CD4-positive, alpha-beta memory T cell (primary cell): ENCODE measurements around the gene HACD2. TPM values are rescaled to one million over a fixed set of nuclear protein-coding genes. Genes with fewer than 3 reads are reported as not detected.

Source experiments
- CTCF ChIA-PET: fragments of 350-600 bp; sonication (Branson Sonifier 250); formaldehyde crosslinking; loops from one replicate; lab custom pipeline; 2021; ENCODE audit warnings: inconsistent platforms; ENCODE audit not compliant: partially characterized antibody; lab: Charles Lee
- POLR2A ChIA-PET: fragments of 350-600 bp; sonication (Branson Sonifier 250); formaldehyde crosslinking; loops from one replicate; lab custom pipeline; 2021; ENCODE audit not compliant: partially characterized antibody; lab: Charles Lee
- DNase-seq, 5 donors: peaks; one replicate each; pipeline versions ENCODE4 v3.0.0 to v3.0.0-alpha.2; 2020 to 2022; ENCODE audit warnings: mixed read lengths in 1 of 5
- H3K27ac ChIP-seq: one replicate; pipeline ENCODE4 v1.7.0; 2013; ENCODE audit warnings: low read depth, low read length
- H3K27me3 ChIP-seq: 2 replicates; pipeline ENCODE4 v1.7.0; 2013; ENCODE audit warnings: mild to moderate bottlenecking, low read length, moderate library complexity; ENCODE audit not compliant: insufficient read depth
- H3K36me3 ChIP-seq: 2 replicates; pipeline ENCODE4 v1.7.0; 2013; ENCODE audit warnings: mild to moderate bottlenecking, low read length, moderate library complexity; ENCODE audit not compliant: insufficient read depth
- H3K4me1 ChIP-seq: 2 replicates; pipeline ENCODE4 v1.7.0; 2013; ENCODE audit warnings: mild to moderate bottlenecking, low read length, moderate library complexity; ENCODE audit not compliant: insufficient read depth
- H3K4me3 ChIP-seq, 2 donors: one replicate each; pipeline ENCODE4 v1.7.0; 2013; ENCODE audit warnings: low read length in 2 of 2, mild to moderate bottlenecking in 1 of 2
- H3K9me3 ChIP-seq, 2 donors: one replicate each; pipeline ENCODE4 v1.7.0; 2013; ENCODE audit warnings: low read length in 2 of 2, control low read depth in 1 of 2; ENCODE audit not compliant: control insufficient read depth in 1 of 2
- H3K27ac Mint-ChIP-seq, 7 donors: one replicate each; pipeline ENCODE4 v1.8.0; 2020 to 2021; ENCODE audit warnings: mixed read lengths in 7 of 7, mild to moderate bottlenecking in 6 of 7, inconsistent platforms in 3 of 7, moderate library complexity in 3 of 7
- H3K27me3 Mint-ChIP-seq, 2 donors: one replicate each; pipeline ENCODE4 v1.8.0; 2020 to 2021; ENCODE audit warnings: mixed read lengths in 2 of 2
- H3K36me3 Mint-ChIP-seq, 2 donors: one replicate each; pipeline ENCODE4 v1.8.0; 2020 to 2021; ENCODE audit warnings: mixed read lengths in 2 of 2, inconsistent platforms in 1 of 2, mild to moderate bottlenecking in 1 of 2
- H3K4me1 Mint-ChIP-seq, 4 donors: one replicate each; pipeline ENCODE4 v1.8.0; 2020 to 2021; ENCODE audit warnings: mixed read lengths in 4 of 4, mild to moderate bottlenecking in 1 of 4
- H3K4me3 Mint-ChIP-seq, 8 donors: one replicate each; pipeline ENCODE4 v1.8.0; 2020 to 2021; ENCODE audit warnings: mixed read lengths in 8 of 8, mild to moderate bottlenecking in 7 of 8, moderate library complexity in 6 of 8, inconsistent platforms in 3 of 8
- H3K9me3 Mint-ChIP-seq, 8 donors: one replicate each; pipeline ENCODE4 v1.8.0; 2020 to 2021; ENCODE audit warnings: mixed read lengths in 8 of 8, mild to moderate bottlenecking in 5 of 8, inconsistent platforms in 3 of 8, moderate library complexity in 1 of 8
- intact Hi-C: fragments of 100-400 bp; cut with micrococcal nuclease; formaldehyde crosslinking; loops from one replicate; pipeline ENCODE4 v1.15.1; 2023
- polyA plus RNA-seq, 2 donors: library from polyadenylated mRNA; unstranded; fragments of 300-500 nt; fragmentation: Illumina TruSeq; gene quantifications; one replicate each; pipeline ENCODE4 v1.2.3, GENCODE V29; 2021
- total RNA-seq, 2 experiments: library from RNA; stranded (reverse); gene quantifications; one replicate each; pipeline ENCODE4 v1.2.3, GENCODE V29; 2021

The HACD2 gene
- total and polyA plus RNA-seq, 4 experiments from 2014 or later = 26.0 to 38.0 (median 28.2) TPM

DNA sequence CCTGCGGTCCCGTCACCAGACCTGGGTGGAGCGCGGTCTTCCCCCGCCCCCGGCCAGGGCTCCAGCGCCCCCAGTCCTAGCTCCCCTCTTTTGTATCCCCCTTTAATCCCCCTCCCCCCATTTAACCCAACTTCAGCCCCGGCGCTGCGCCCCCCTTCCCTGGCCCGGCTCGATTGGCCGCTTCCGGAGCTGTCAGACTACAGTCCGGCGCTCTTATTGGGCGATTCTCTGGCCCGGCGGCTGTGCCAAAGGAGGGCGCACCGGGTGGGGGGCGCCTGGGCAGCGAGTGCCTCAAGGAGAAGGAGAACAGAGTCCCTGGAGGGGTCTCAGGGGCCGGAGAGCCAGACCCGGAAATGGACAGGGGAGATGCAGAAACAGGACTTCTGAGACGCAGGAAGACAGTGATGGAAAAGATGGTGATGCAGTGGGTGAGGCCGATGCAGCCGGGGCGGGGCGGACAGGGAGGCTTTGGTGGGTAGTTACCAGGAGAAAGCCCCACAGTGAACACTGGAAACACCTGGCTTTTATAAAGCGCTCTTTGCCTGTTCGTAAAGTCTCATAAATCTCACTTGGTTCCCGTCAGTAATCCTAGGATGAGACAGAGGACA is 134.8 kb downstream of the HACD2 start:
- H3K27ac ChIP-seq = no peak overlapping the region
- Mint-ChIP-seq H3K9me3 (peaks cover 0 to 2% (median 0%) of the 10 kb centered on the region in 8 donors), H3K4me1 (peaks cover 2 to 18% (median 6%) of the 10 kb centered on the region in 4 donors), H3K27ac (no peak overlapping the region), H3K27me3 (peaks cover 27 to 38% of the 10 kb centered on the region in 2 donors), H3K36me3 (no peaks in the 10 kb centered on the region), H3K4me3 (peak overlapping the region; percentile 45 to 70 (median 67))
- peaks cover 10% of the 10 kb centered on the region for H3K27me3 ChIP-seq
- H3K4me3 ChIP-seq = no peak overlapping the region
- no peak for DNase-seq
- no peaks in the 10 kb centered on the region for H3K9me3 ChIP-seq
- CTCF ChIA-PET = no interaction called here
- H3K4me1 ChIP-seq = no peaks in the 10 kb centered on the region
- intact Hi-C loops = loop anchor here (2.0 kb wide), 1 partner anchor 109 kb away; no protein-coding TSS in a partner anchor
- no peaks in the 10 kb centered on the region for H3K36me3 ChIP-seq
- POLR2A ChIA-PET = no interaction called here

DNA sequence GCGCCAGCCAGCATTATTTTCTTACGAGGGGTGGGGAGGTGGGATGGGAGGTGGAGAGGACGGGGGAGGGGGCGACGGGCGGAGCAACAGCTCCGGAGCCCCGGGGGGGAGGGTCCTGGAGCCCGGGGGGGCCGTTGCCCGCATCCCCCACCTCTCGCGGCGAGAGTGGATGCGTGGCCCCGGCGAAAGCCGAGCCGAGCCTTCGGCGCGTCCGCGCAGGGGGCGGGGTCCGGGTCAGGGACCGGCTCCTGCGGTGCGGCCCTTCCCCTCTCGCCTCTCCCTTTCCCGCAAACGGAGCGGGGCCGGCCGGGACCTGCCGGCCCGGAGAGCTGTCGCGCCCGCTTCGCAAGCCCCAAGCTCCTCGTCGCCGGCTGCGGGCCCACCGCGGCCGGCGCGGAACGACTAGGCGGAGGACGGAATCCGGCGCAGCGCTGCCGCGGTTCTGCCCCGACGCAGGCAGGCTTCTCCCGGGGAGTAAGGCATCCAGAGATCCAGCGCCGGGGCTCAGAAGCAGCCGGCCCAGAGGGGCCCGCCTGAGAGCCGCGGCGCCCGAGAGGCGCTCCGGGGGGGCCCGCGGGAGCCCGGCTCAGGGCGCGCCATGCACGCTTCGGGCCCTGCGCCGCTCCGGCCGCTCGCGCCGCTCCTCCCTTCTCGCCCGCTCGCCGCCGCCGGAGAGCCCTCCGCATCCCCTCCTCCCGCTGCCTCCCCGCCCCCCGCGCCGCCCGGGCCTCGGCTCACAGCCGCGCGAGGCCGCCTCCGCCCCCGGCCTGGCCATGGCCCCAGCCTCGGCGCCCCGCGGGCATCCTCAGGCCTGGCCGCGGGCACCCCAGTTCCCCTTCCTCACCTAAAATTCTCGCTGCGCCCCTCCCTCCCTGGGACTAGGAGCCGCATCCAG is 135.5 kb downstream of the HACD2 start:
- ChIA-PET CTCF (interaction anchor here (1.0 to 1.8 kb wide), 8 partner anchors 40 to 114 kb away, joined by 3 to 5 read pairs (median 3); no protein-coding TSS in a partner anchor), POLR2A (no interaction called here)
- Mint-ChIP-seq H3K27me3 (peaks cover 27 to 42% of the 10 kb centered on the region in 2 donors), H3K36me3 (no peaks in the 10 kb centered on the region), H3K4me1 (peaks cover 2 to 18% (median 6%) of the 10 kb centered on the region in 4 donors), H3K9me3 (peaks cover 0 to 2% (median 0%) of the 10 kb centered on the region in 8 donors), H3K27ac (no peak overlapping the region), H3K4me3 (peak overlapping the region in 1 of 8 donors; percentile 70)
- Histone ChIP-seq H3K4me3 (peak overlapping the region in 1 of 2 donors; percentile 32), H3K36me3 (no peaks in the 10 kb centered on the region), H3K27me3 (peaks cover 10% of the 10 kb centered on the region), H3K27ac (no peak overlapping the region), H3K9me3 (no peaks in the 10 kb centered on the region), H3K4me1 (no peaks in the 10 kb centered on the region)
- intact Hi-C loops = loop anchor here (2.0 kb wide), 1 partner anchor 109 kb away; no protein-coding TSS in a partner anchor
- no peak for DNase-seq

DNA sequence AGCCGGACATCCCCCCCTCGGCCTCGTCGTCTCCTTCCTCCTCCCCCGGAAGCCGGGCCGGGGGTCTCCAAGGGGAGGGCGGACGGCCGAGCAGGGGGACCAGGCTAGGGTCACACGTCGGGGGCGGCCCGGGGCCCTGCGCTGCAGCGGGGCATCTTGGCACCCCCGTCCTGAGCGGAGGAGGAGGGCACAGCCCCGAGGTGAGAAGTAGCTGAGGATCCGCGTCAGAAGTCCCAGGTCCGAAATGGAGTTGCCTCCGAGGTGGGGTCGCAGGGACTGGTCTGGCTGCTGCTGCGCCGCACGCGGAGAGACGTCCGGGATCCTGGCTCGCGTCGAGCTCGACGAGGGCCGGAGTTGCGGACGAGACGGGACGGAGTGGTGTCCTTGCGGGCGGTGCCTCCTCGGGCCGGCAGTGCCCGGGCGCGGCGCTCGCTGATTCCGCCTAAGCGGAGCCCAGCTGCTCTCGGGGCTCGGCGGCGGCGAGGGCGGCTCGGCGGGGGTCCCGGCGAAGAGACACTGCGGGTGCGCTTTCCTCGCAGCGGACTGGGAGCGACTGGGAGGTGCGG is 136.2 kb downstream of the HACD2 start, which contains the start of gene ADCY5:
Gene ADCY5, minus strand, starts transcription at position 555 of the 566 bp plus-strand sequence. Its CDS starts 545 bp downstream, at position 10.
- Mint-ChIP-seq H3K9me3 (peaks cover 0 to 2% (median 0%) of the 10 kb centered on the region in 8 donors), H3K27me3 (peaks cover 34 to 45% of the 10 kb centered on the region in 2 donors), H3K27ac (no peak within 1 kb of the TSS), H3K4me3 (peak within 1 kb of the TSS in 4 of 8 donors; percentile 32 to 70 (median 58)), H3K36me3 (no peaks in the 10 kb centered on the region), H3K4me1 (peaks cover 2 to 18% (median 6%) of the 10 kb centered on the region in 4 donors)
- ChIA-PET POLR2A (no interaction called here), CTCF (interaction anchor here (1.0 to 1.8 kb wide), 8 partner anchors 41 to 115 kb away, joined by 3 to 5 read pairs (median 3); no protein-coding TSS in a partner anchor)
- peaks cover 10% of the 10 kb centered on the region for H3K27me3 ChIP-seq
- H3K36me3 ChIP-seq = no peaks in the 10 kb centered on the region
- intact Hi-C loops = loop anchor here (2.0 kb wide), 1 partner anchor 110 kb away; no protein-coding TSS in a partner anchor
- no peak for DNase-seq
- no peak within 1 kb of the TSS for H3K27ac ChIP-seq
- H3K4me3 ChIP-seq = peak within 1 kb of the TSS in 1 of 2 donors; percentile 32
- H3K9me3 ChIP-seq = no peaks in the 10 kb centered on the region
- H3K4me1 ChIP-seq = no peaks in the 10 kb centered on the region

DNA sequence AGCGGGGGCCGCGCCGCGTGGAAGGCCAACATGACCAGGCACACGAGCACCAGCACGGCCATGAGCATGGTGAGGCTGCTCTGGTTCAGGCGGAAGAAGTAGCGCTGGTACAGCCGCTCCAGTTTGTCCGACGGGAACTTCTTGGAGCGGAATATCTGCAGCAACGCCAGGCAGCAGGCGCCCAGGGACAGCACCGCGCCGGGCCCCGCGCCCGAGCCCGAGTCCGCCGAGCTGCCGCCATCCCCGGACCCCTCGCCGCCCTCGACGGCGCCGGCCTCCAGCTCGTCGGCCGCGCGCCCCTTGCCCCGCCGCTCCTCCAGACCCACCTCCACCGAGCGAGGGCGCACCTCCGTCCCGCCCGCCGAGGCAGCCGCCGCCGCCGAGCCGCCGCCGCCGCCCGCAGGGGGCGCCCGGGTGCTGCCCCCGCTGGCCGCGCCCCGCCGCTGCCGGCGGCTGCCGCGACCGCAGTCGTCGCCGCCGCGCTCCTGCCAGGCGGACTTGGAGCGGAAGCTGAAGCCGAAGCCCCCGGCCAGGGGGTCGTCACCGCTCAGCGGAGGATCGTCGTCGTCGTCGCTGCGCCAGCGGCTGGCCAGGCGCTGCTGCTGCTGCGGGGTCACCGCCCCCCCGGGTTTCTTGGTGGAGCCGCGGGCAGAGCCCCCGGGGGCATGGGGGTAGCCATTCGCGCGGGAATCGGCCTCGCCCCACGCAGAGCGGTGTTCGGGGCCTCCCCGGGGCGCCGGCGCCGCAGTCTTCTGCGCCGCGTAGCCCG is 136.9 kb downstream of the HACD2 start:
- intact Hi-C loops = loop anchor here (2.0 kb wide), 1 partner anchor 111 kb away; no protein-coding TSS in a partner anchor
- Mint-ChIP-seq H3K27me3 (peaks cover 32 to 44% of the 10 kb centered on the region in 2 donors), H3K36me3 (no peaks in the 10 kb centered on the region), H3K4me3 (peak overlapping the region in 1 of 8 donors; percentile 39), H3K9me3 (peaks cover 0 to 2% (median 0%) of the 10 kb centered on the region in 8 donors), H3K4me1 (peaks cover 2 to 18% (median 6%) of the 10 kb centered on the region in 4 donors), H3K27ac (no peak overlapping the region)
- Histone ChIP-seq H3K36me3 (no peaks in the 10 kb centered on the region), H3K27ac (no peak overlapping the region), H3K9me3 (no peaks in the 10 kb centered on the region), H3K4me3 (peak overlapping the region in 1 of 2 donors; percentile 32), H3K4me1 (no peaks in the 10 kb centered on the region), H3K27me3 (peaks cover 10% of the 10 kb centered on the region)
- ChIA-PET POLR2A (interaction anchor here (0.5 kb wide), 1 partner anchor 75 kb away, joined by 3 read pairs; no protein-coding TSS in a partner anchor), CTCF (interaction anchor here (1.0 to 1.8 kb wide), 8 partner anchors 41 to 116 kb away, joined by 3 to 5 read pairs (median 3); no protein-coding TSS in a partner anchor)
- DNase-seq = peak in 4 of 5 donors; percentile 27 to 44 (median 34)

DNA sequence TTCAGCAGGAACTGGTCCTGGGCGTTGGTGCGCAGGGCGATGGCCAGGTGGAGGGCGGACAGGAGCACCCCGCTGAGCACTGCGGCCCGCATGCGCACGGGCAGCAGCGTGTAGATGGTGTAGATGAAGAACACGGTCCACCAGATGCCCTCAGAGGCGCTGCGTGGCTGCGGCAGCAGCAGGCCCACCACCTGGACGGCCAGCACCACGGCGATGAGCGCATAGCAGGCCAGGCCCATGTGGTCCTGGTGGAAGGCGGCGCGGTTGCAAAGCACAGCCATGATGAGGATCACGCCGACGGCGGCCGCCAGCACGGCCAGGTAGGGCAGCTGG is 137.5 kb downstream of the HACD2 start:
- Histone ChIP-seq H3K4me3 (no peak overlapping the region), H3K36me3 (no peaks in the 10 kb centered on the region), H3K4me1 (no peaks in the 10 kb centered on the region), H3K9me3 (no peaks in the 10 kb centered on the region), H3K27me3 (peaks cover 10% of the 10 kb centered on the region), H3K27ac (no peak overlapping the region)
- no peak overlapping the region for H3K27ac Mint-ChIP-seq
- peak overlapping the region in 6 of 8 donors; percentile 26 to 80 (median 66) for H3K4me3 Mint-ChIP-seq
- ChIA-PET CTCF (no interaction called here), POLR2A (interaction anchor here (0.5 kb wide), 1 partner anchor 75 kb away, joined by 3 read pairs; no protein-coding TSS in a partner anchor)
- intact Hi-C loops = no loop called here
- peaks cover 32 to 44% of the 10 kb centered on the region in 2 donors for H3K27me3 Mint-ChIP-seq
- H3K4me1 Mint-ChIP-seq = peaks cover 2 to 18% (median 6%) of the 10 kb centered on the region in 4 donors
- no peaks in the 10 kb centered on the region for H3K36me3 Mint-ChIP-seq
- DNase-seq = no peak
- H3K9me3 Mint-ChIP-seq = peaks cover 0 to 2% (median 0%) of the 10 kb centered on the region in 8 donors

DNA sequence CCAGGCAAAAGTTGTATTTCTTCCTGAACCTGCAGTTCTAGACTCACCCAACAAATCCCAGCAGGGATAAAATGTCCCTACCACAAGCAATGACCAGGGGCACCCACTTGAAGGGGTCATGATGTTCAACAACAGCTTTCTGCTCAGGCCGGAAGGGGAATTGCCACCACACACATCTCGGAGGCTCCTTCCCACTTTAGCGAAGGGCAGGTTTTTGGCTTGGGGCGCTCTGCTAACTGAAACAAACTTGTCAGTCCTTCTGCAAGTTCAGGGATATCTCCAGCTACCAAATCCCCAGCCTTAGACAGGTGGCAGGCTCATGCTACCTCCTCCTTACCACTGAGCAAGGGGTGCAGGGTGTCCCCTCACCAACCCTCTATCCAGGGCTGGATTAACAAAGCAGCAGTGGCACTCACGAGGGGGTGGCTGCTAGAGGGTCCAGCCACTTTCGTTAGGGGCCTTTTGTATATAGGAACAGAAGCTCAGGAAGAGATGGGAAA is 138.2 kb downstream of the HACD2 start:
- ChIA-PET POLR2A (no interaction called here), CTCF (interaction anchor here (1.8 kb wide), 1 partner anchor 12 kb away, joined by 5 read pairs; no protein-coding TSS in a partner anchor)
- Mint-ChIP-seq H3K27ac (peak overlapping the region in 1 of 7 donors; percentile 20), H3K36me3 (no peaks in the 10 kb centered on the region), H3K9me3 (peaks cover 0 to 2% (median 0%) of the 10 kb centered on the region in 8 donors), H3K4me3 (peak overlapping the region; percentile 45 to 84 (median 74)), H3K4me1 (peaks cover 2 to 18% (median 6%) of the 10 kb centered on the region in 4 donors), H3K27me3 (peaks cover 34 to 42% of the 10 kb centered on the region in 2 donors)
- Histone ChIP-seq H3K27ac (no peak overlapping the region), H3K27me3 (peaks cover 10% of the 10 kb centered on the region), H3K36me3 (no peaks in the 10 kb centered on the region), H3K9me3 (no peaks in the 10 kb centered on the region), H3K4me1 (no peaks in the 10 kb centered on the region), H3K4me3 (no peak overlapping the region)
- no peak for DNase-seq
- intact Hi-C loops = no loop called here
